PFSK-1 (cell line): Measurements from ENCODE around the gene SLC8A3.

Experiments used
- FOXP2 ChIP-seq: optimal IDR thresholded peaks from 2 replicates; pipeline ENCODE3; 2011; ENCODE audit warnings: borderline replicate concordance, control low read depth, inconsistent platforms; ENCODE audit not compliant: insufficient read depth; ENCODE audit errors: extremely low read length, extremely low read depth
- POLR2AphosphoS5 ChIP-seq: IDR thresholded peaks from 2 replicates; pipeline ENCODE4 v1.6.1; 2012; ENCODE audit warnings: low read depth, mild to moderate bottlenecking, control low read depth, low read length, moderate library complexity
- SIN3A ChIP-seq: IDR thresholded peaks from 2 replicates; pipeline ENCODE4 v1.6.1; 2012; ENCODE audit warnings: mild to moderate bottlenecking, low read length, moderate library complexity, borderline replicate concordance; ENCODE audit not compliant: insufficient read depth
- TAF1 ChIP-seq: IDR thresholded peaks from 2 replicates; pipeline ENCODE4 v1.6.1; 2012; ENCODE audit warnings: low read length, control low read depth, borderline replicate concordance; ENCODE audit not compliant: insufficient read depth
- TF ChIP-seq, protein P1 (sequence below), 2 experiments: IDR thresholded peaks; 2 replicates each; pipeline versions ENCODE4 v1.6.1 to v1.8.0; 2011 to 2012; ENCODE audit warnings: low read depth in 2 of 2, low read length in 2 of 2, control low read depth in 1 of 2, inconsistent platforms in 1 of 2, mild to moderate bottlenecking in 1 of 2, moderate library complexity in 1 of 2; ENCODE audit not compliant: insufficient read depth in 1 of 2

Gene SLC8A3

DNA sequence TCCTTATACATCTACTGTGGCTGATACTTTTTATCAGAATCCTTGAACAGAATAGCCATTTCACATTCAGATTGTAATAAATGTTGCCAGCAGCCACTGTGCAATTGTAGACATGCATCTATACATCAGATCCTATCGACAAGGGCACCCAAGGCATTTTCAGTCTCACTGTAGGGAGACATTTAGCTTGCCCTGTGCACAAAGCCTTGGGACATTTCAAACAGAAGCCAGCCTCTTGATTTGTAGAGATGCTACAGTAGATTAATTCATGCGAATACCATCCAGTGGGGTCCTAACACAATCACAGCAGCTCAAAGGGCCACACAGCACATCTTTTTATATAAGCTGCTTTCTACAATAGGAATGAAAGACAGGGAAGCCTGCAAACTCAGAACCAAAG, 81.4 kb downstream of the SLC8A3 start:
- TF ChIP-seq SIN3A = no peak
- TF ChIP-seq, protein P1, sequence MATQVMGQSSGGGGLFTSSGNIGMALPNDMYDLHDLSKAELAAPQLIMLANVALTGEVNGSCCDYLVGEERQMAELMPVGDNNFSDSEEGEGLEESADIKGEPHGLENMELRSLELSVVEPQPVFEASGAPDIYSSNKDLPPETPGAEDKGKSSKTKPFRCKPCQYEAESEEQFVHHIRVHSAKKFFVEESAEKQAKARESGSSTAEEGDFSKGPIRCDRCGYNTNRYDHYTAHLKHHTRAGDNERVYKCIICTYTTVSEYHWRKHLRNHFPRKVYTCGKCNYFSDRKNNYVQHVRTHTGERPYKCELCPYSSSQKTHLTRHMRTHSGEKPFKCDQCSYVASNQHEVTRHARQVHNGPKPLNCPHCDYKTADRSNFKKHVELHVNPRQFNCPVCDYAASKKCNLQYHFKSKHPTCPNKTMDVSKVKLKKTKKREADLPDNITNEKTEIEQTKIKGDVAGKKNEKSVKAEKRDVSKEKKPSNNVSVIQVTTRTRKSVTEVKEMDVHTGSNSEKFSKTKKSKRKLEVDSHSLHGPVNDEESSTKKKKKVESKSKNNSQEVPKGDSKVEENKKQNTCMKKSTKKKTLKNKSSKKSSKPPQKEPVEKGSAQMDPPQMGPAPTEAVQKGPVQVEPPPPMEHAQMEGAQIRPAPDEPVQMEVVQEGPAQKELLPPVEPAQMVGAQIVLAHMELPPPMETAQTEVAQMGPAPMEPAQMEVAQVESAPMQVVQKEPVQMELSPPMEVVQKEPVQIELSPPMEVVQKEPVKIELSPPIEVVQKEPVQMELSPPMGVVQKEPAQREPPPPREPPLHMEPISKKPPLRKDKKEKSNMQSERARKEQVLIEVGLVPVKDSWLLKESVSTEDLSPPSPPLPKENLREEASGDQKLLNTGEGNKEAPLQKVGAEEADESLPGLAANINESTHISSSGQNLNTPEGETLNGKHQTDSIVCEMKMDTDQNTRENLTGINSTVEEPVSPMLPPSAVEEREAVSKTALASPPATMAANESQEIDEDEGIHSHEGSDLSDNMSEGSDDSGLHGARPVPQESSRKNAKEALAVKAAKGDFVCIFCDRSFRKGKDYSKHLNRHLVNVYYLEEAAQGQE (IDR thresholded peaks at IDR 0.05; ENCODE audit: insufficient read depth in 1 of 2, low read depth in 2 of 2, low read length in 2 of 2) = no peak
- TF ChIP-seq TAF1 = no peak
- TF ChIP-seq POLR2AphosphoS5 = no peak
- TF ChIP-seq FOXP2 = no peak

DNA sequence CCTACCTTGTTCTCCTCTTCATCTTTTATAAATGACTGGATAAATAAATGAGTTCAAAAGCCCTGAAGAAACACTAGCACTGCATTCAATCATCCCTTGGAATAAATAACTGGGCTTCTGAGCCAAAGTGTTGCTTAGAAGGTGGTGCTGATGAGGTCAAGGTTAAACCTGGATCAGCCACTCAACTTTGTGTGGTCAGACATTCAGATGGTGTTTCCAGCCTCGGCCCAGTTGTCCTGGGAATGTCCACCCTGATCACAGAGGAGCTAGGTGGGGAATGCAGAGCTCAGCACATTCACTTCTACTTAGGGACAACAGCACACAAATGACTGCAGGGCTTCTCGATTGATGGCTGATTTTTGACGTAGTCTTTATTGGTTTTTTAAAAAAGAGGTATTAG, 88.7 kb downstream of the SLC8A3 start:
- TF ChIP-seq TAF1 (no peak), FOXP2 (no peak), POLR2AphosphoS5 (no peak), SIN3A (no peak)
- TF ChIP-seq, protein P1 (IDR thresholded peaks at IDR 0.05; ENCODE audit: insufficient read depth in 1 of 2, low read depth in 2 of 2, low read length in 2 of 2) = no peak

DNA sequence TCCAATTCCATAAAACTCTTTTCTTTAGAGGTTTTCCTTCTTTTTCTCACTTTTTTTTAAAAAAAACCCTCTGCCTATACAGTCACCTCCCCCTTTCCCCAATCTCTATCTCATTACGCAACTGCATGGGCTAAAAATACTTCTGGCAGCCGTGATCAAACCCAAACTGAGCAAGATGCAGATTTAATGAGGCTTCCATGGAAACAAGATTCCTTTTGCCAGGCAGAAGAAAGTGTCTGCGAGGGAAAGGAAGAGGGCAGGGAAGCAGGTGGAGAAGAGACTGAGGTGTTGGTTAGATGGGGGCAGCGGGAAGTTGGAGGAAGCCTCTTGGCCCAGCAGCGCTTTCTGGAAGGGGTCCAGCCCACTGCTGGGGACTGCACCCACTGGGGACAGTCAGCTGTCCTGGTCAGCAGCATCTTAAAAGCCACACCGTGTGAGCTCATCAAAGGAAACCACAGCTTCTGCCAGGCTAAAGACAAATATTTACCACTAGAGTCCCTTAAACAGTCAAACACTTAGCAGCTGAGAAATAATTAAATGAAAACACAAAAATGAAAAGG, 90.4 kb downstream of the SLC8A3 start:
- no peak for TF ChIP-seq TAF1
- no peak for TF ChIP-seq FOXP2
- no peak for TF ChIP-seq POLR2AphosphoS5
- TF ChIP-seq, protein P1 (IDR thresholded peaks at IDR 0.05; ENCODE audit: insufficient read depth in 1 of 2, low read depth in 2 of 2, low read length in 2 of 2) = no peak
- no peak for TF ChIP-seq SIN3A

DNA sequence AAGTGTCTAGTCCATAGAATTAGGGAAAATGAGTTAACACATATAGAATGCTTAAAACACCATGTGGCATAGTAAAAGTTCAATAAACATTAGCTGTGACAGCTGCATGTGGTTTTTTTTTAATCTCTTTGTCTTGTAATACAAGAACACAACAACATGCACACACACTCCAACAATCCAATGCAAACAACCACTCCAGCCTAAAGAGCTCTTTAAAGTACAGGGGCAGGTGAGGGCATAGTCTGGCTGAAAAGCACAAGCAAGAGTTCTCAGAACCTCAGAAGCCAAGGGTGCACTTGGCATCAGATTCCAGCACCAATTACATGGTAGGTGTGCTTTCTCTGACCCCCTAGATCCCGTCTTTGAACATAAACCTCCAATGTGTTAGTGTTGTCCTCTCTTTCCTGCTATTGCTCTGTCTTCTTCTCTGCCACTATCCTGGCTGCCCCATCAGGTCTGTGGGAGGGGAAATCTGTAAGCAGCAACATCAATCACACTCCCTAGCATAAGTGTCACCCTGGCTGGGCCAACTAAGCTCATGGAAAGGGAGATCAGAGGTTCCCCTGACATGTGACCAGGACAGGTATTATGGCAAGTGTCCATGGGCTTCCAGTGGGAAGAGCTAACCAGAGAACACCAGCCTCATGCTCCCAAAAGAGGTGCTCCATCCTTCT, 91.0 kb downstream of the SLC8A3 start:
- TF ChIP-seq, protein P1 (IDR thresholded peaks at IDR 0.05; ENCODE audit: insufficient read depth in 1 of 2, low read depth in 2 of 2, low read length in 2 of 2) = no peak
- TF ChIP-seq POLR2AphosphoS5 (no peak), SIN3A (no peak), TAF1 (no peak), FOXP2 (no peak)
